Upper lobe of left lung (tissue), 6 donors: ENCODE data around the gene USP32. TPM values are rescaled to one million over a fixed set of nuclear protein-coding genes. Genes with fewer than 3 reads are reported as not detected.

ENCODE experiments used
- ATAC-seq, 2 donors: fragments of 200-7000 bp; cut with Tn5 transposase; one replicate each; pipeline ENCODE4 v1.9.1; 2022; ENCODE audit warnings: mild to moderate bottlenecking in 2 of 2, moderate library complexity in 2 of 2; ENCODE audit not compliant: low FRiP score in 2 of 2
- DNase-seq, 2 donors: peaks; one replicate each; pipeline ENCODE4 v3.0.0-alpha.2; 2019 to 2020
- H3K27ac ChIP-seq, 4 donors: fragments of 200-600 bp; sonication (generic); one replicate each; pipeline ENCODE4 v1.5.1; 2016 to 2019
- H3K27me3 ChIP-seq, 4 donors: fragments of 200-600 bp; sonication (generic); one replicate each; pipeline ENCODE4 v1.5.1; 2017 to 2019
- H3K36me3 ChIP-seq, 4 donors: fragments of 200-600 bp; sonication (generic); one replicate each; pipeline ENCODE4 v1.5.1; 2016 to 2019
- H3K4me1 ChIP-seq, 4 donors: fragments of 200-600 bp; sonication (generic); one replicate each; pipeline ENCODE4 v1.5.1; 2018 to 2019
- H3K4me3 ChIP-seq, 4 donors: fragments of 200-600 bp; sonication (generic); one replicate each; pipeline ENCODE4 v1.5.1; 2017 to 2019; ENCODE audit warnings: mild to moderate bottlenecking in 2 of 4, moderate library complexity in 1 of 4
- H3K9me3 ChIP-seq, 4 donors: fragments of 200-600 bp; sonication (generic); one replicate each; pipeline ENCODE4 v1.5.1; 2018 to 2019
- CTCF ChIP-seq, 6 experiments: fragments of 450-650 bp in 4 of 6; fragments of 200-600 bp in 2 of 6; sonication (generic) in 2 of 6; IDR thresholded peaks; one replicate each; pipeline ENCODE4 v1.5.1; 2016 to 2019; ENCODE audit warnings: antibody characterized with exemption in 6 of 6
- EP300 ChIP-seq, 4 donors: sonication (generic); formaldehyde crosslinking; IDR thresholded peaks; one replicate each; pipeline ENCODE4 v1.5.1; 2017; ENCODE audit warnings: antibody characterized with exemption in 4 of 4, control low read depth in 2 of 4
- POLR2A ChIP-seq, 4 donors: fragments of 450-650 bp; IDR thresholded peaks; one replicate each; pipeline ENCODE4 v1.5.1; 2016 to 2017; ENCODE audit warnings: antibody characterized with exemption in 4 of 4, mild to moderate bottlenecking in 2 of 4
- POLR2AphosphoS5 ChIP-seq, 2 donors: sonication (generic); formaldehyde crosslinking; IDR thresholded peaks; one replicate each; pipeline ENCODE4 v1.5.1; 2017; ENCODE audit warnings: antibody characterized with exemption in 2 of 2
- WGBS, 2 donors: methylation state at CpG; one replicate each; pipeline ENCODE4 v1.1.5; 2017 to 2018; 5-methylcytosine and 5-hydroxymethylcytosine counted together
- total RNA-seq, 6 donors: library from RNA; depleted of rRNA in 4 of 6; stranded (reverse); fragments of >200 nt in 4 of 6; gene quantifications; one replicate each; pipeline versions ENCODE4 v1.1.0 to v1.2.1, GENCODE V29; 2016 to 2021
- donor health status: DM: no; HTN: no; CAD: no; lungs with moderate emphysema.
- donor health status: DM: no; HTN: yes; CAD: no; lungs with severe emphysema.

Gene USP32
- total RNA-seq, 6 donors from 2014 or later, result 69.5 to 115 (median 86.3) TPM

- WGBS, 2 donors, result 77 to 85% methylated on average over 3 of the region's 3 CpGs
- Histone ChIP-seq H3K4me1 (no peaks in the 10 kb centered on the region), H3K4me3 (no peak overlapping the region), H3K36me3 (no peaks in the 10 kb centered on the region), H3K27ac (no peak overlapping the region), H3K27me3 (no peaks in the 10 kb centered on the region), H3K9me3 (no peaks in the 10 kb centered on the region)
- DNase-seq (no peak), ATAC-seq (no peak)
- TF ChIP-seq POLR2AphosphoS5 (IDR thresholded peaks at IDR 0.05), result no peak
- no peak for TF ChIP-seq CTCF (IDR thresholded peaks at IDR 0.05)
- TF ChIP-seq EP300 (IDR thresholded peaks at IDR 0.05), result no peak
- TF ChIP-seq POLR2A (IDR thresholded peaks at IDR 0.05), result no peak
Observed at GRCh38 chr17:60363700-60364405, 28.1 kb downstream of the USP32 start.

- WGBS, 2 donors, result 65 to 69% methylated on average over 4 of the region's 4 CpGs
- Histone ChIP-seq H3K36me3 (no peaks in the 10 kb centered on the region), H3K9me3 (no peaks in the 10 kb centered on the region), H3K4me3 (no peak overlapping the region), H3K27ac (no peak overlapping the region), H3K4me1 (peaks cover under 1 to 11% (median 7%) of the 10 kb centered on the region in 4 donors), H3K27me3 (no peaks in the 10 kb centered on the region)
- TF ChIP-seq POLR2A (IDR thresholded peaks at IDR 0.05) (no peak), EP300 (IDR thresholded peaks at IDR 0.05) (no peak), CTCF (IDR thresholded peaks at IDR 0.05) (no peak)
- no peak for DNase-seq
- ATAC-seq, result no peak
Observed at GRCh38 chr17:60362329-60362728, 29.6 kb downstream of the USP32 start.

GRCh38 chr17:60361889-60362288 lies 30.0 kb downstream of the USP32 start:
- WGBS, 2 donors, result 91% methylated on average over 2 of the region's 2 CpGs
- TF ChIP-seq POLR2A (IDR thresholded peaks at IDR 0.05) (no peak), POLR2AphosphoS5 (IDR thresholded peaks at IDR 0.05) (no peak), EP300 (IDR thresholded peaks at IDR 0.05) (no peak), CTCF (IDR thresholded peaks at IDR 0.05) (no peak)

GRCh38 chr17:60359415-60359814 lies 32.5 kb downstream of the USP32 start:
- DNase-seq, result no peak
- Histone ChIP-seq H3K27ac (no peak overlapping the region), H3K9me3 (no peaks in the 10 kb centered on the region), H3K4me1 (peaks cover 16 to 34% (median 23%) of the 10 kb centered on the region in 4 donors), H3K36me3 (no peaks in the 10 kb centered on the region), H3K4me3 (no peak overlapping the region), H3K27me3 (no peaks in the 10 kb centered on the region)
- no peak for ATAC-seq
- TF ChIP-seq POLR2A (IDR thresholded peaks at IDR 0.05), result no peak
- TF ChIP-seq EP300 (IDR thresholded peaks at IDR 0.05), result no peak

More at GRCh38 chr17:60361889-60362288, 30.0 kb downstream of the USP32 start:
- Histone ChIP-seq H3K27me3 (no peaks in the 10 kb centered on the region), H3K9me3 (no peaks in the 10 kb centered on the region), H3K4me1 (peaks cover 3 to 15% (median 11%) of the 10 kb centered on the region in 4 donors), H3K4me3 (no peak overlapping the region), H3K27ac (no peak overlapping the region), H3K36me3 (no peaks in the 10 kb centered on the region)
- no peak for ATAC-seq
- DNase-seq, result no peak

GRCh38 chr17:60358606-60359225 lies 33.2 kb downstream of the USP32 start:
- no peak for TF ChIP-seq EP300 (IDR thresholded peaks at IDR 0.05)
- TF ChIP-seq POLR2AphosphoS5 (IDR thresholded peaks at IDR 0.05), result no peak
- TF ChIP-seq CTCF (IDR thresholded peaks at IDR 0.05), result no peak
- no peak for DNase-seq
- WGBS, 2 donors, result 73 to 80% methylated on average over 3 of the region's 3 CpGs
- no peaks in the 10 kb centered on the region for H3K27me3 ChIP-seq
- no peaks in the 10 kb centered on the region for H3K36me3 ChIP-seq
- H3K4me1 ChIP-seq, result peaks cover 19 to 41% (median 30%) of the 10 kb centered on the region in 4 donors
- no peak overlapping the region for H3K4me3 ChIP-seq
- ATAC-seq, result no peak
- H3K9me3 ChIP-seq, result no peaks in the 10 kb centered on the region
- H3K27ac ChIP-seq, result no peak overlapping the region
